ENCODE data around the gene DGCR6. TPM values are rescaled to one million over a fixed set of nuclear protein-coding genes. Genes with fewer than 3 reads are reported as not detected.
"Not testable (repeated sequence)": the region's sequence is repeated elsewhere in the genome, so short reads cannot be mapped to it uniquely, and the experiment has no call there.

The DGCR6 gene
- polyA plus RNA-seq (ENCODE audit: insufficient read length in 4 of 4) = 10 to 100 TPM in 1 of 4 donors, 1 to 10 TPM in 3; 5.1 to 10.7 (median 6.3) TPM

- no peak for DNase-seq (ENCODE audit: low read depth in 4 of 4, low spot score in 3 of 4)
Observed at GRCh38 chr22:18905540-18906409, at the start of gene DGCR6. TSS of gene DGCR6 (plus strand) at chr22:18906320. CDS start at chr22:18906375, 55 bp downstream.

GRCh38 chr22:18859314-18859713, 46.8 kb upstream of the DGCR6 start:
- not testable (repeated sequence) for DNase-seq (ENCODE audit: low read depth in 4 of 4, low spot score in 3 of 4)

- not testable (repeated sequence) for DNase-seq (ENCODE audit: low read depth in 4 of 4, low spot score in 3 of 4)
Observed at GRCh38 chr22:18881260-18881659, 24.9 kb upstream of the DGCR6 start.

DNA sequence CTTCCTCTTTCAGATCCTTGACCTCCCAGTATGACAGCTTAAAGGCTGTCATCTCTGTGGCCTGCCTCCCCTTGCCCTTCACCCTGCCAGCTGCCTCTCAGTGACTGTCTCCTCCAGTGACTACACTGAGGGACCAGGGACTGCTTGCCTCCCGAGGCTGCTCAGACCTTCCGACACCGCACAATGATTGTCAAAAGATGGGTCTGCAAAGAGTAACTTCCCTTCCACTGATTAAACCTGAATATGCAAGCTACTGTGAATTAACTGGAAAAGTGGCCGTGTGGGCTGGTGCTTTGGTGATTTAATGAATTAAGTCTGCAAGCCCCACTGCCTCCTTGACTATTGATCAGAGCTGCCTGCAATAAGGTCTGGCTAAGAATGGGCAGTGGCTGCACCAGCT, 21.7 kb upstream of the DGCR6 start:
- DNase-seq (ENCODE audit: low read depth in 4 of 4, low spot score in 3 of 4) = not testable (repeated sequence)

- no peak for DNase-seq (ENCODE audit: low read depth in 4 of 4, low spot score in 3 of 4)
Observed at GRCh38 chr22:18888115-18888514, 18.0 kb upstream of the DGCR6 start.

DNA sequence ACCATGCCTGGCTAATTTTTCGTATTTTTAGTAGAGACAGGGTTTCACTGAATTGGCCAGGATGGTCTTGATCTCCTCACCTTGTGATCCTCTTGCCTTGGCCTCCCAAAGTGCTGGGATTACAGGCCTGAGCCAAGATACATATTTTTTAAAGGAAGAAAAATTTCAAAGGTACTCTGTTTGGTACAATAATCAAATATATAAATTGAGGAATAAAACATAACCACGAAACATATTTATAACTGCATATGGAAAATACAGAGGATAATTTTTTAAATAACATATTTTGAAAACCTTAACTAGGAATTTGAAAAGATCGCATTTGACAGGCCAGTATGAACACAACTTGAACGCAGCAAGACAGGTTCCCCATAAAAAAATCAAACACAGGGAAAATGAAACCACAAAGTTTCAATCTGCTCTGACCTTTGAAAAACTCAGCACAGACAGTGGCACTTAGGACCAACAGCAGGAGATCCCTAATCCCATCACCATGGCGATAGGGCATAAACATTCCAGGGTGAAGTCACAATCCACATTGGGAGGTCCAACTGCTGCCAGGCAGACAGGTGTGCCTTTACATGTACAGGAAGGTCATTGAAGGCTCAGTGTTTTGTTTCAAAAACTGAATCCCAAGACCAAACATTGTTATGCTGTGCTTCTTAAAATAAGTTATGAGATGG, 15.5 kb upstream of the DGCR6 start:
- DNase-seq (ENCODE audit: low read depth in 4 of 4, low spot score in 3 of 4) = not testable (repeated sequence)

DNA sequence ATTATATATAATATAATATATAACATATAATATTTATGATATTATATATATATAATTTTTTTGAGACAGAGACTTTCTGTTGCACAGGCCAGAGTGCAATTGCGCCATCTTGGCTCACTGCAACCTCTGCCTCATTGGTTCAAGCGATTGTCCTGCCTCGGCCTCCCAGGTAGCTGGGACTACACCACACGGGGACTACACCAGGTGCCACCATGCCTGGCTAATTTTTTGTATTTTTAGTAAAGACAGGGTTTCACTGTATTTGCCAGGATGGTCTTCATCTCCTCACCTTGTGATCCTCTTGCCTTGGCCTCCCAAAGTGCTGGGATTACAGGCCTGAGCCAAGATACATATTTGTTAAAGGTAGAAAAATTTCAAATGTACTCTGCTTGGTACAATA, 12.3 kb upstream of the DGCR6 start:
- DNase-seq (ENCODE audit: low read depth in 4 of 4, low spot score in 3 of 4) = not testable (repeated sequence)

DNA sequence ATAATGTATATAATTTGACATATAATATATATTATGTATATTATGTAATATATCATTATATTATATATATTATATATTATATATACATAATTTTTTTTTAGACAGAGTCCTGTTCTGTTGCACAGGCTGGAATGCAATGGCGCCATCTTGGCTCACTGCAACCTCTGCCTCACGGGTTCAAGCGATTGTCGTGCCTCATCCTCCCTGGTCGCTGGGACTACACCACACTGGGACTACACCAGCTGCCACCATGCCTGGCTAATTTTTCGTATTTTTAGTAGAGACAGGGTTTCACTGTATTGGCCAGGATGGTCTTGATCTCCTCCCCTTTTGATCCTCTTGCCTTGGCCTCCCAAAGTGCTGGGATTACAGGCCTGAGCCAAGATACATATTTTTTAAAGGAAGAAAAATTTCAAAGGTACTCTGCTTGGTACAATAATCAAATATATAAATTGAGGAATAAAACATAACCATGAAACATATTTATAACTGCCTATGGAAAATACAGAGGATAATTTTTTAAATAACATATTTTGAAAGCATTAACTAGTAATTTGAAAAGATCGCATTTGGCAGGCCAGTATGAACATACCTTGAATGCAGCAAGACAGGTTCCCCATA, 10.0 kb upstream of the DGCR6 start:
- not testable (repeated sequence) for DNase-seq (ENCODE audit: low read depth in 4 of 4, low spot score in 3 of 4)

DNA sequence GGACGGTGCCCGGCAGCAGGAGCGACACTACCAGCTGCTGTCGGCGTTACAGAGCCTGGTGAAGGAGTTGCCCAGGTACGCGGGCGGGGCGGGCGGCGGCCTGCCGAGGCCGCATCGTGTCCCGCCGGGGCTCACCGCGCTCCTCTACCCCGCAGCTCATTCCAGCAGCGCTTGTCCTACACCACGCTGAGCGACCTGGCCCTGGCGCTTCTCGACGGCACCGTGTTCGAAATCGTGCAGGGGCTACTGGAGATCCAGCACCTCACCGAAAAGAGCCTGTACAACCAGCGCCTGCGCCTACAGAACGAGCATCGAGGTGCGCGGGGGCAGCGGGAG, 258 bp downstream of the DGCR6 start:
- DNase-seq (ENCODE audit: low read depth in 4 of 4, low spot score in 3 of 4) = not testable (repeated sequence)

- no peak for DNase-seq (ENCODE audit: low read depth in 4 of 4, low spot score in 3 of 4)
Observed at GRCh38 chr22:18906896-18907295, 776 bp downstream of the DGCR6 start.

- no peak for DNase-seq (ENCODE audit: low read depth in 4 of 4, low spot score in 3 of 4)
Observed at GRCh38 chr22:18909556-18909955, 3.4 kb downstream of the DGCR6 start.

- not testable (repeated sequence) for DNase-seq (ENCODE audit: low read depth in 4 of 4, low spot score in 3 of 4)
Observed at GRCh38 chr22:18911535-18911934, 5.4 kb downstream of the DGCR6 start.

- not testable (repeated sequence) for DNase-seq (ENCODE audit: low read depth in 4 of 4, low spot score in 3 of 4)
Observed at GRCh38 chr22:18912264-18912946, 6.3 kb downstream of the DGCR6 start.

- DNase-seq (ENCODE audit: low read depth in 4 of 4, low spot score in 3 of 4) = not testable (repeated sequence)
Observed at GRCh38 chr22:18914558-18914957, 8.4 kb downstream of the DGCR6 start.

DNA sequence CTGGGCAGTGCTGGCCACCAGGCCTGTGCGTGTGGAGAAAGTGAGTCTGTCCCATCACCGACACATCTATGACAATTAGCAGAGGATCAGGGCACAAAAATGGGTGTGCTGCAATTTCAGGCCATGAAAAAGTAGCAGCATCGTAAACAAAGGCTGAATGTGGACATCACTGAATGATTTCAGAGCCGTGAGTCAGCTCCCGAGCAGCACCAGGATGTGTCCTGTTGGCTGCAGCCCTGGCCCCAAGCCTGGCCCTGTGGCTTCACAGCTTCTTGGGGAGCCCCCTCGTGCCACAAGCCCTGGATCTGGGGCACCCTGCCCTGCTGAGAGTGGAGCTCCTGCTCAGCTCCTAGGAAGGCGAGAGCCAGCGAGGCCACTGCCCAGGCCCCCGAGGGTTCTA, 9.4 kb downstream of the DGCR6 start:
- DNase-seq (ENCODE audit: low read depth in 4 of 4, low spot score in 3 of 4) = not testable (repeated sequence)

- not testable (repeated sequence) for DNase-seq (ENCODE audit: low read depth in 4 of 4, low spot score in 3 of 4)
Observed at GRCh38 chr22:18917818-18918217, 11.7 kb downstream of the DGCR6 start.

DNA sequence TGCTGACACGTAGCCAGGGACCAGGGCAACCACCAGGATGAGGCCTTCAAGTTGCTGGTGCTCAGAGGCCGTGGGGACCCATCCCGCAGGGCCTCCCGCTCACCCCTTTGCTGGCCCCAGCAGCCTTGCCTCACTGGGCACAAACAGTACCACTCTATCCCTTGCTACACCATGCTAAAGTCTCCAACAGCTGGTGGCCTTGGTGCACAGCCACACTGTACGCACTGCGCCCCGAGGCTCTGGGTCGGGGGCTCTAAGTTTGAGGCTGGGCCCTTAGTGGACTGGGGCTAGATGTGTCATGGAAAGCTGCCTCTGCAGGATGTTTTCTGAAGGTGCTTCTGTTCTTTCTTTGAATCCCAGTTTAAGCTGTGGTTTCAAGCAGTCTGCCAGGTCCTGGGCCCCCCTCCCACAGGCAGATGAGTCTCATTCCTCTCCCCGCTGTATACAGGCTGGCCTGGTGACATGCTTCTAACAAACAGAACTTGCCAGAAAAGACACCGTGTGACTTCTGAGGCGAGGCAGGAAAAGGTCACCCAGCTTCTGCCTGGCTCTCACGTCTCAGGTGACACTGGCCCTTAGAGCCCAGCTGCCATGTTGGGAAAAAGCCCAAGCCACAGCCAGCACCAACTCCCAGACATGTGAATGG, 14.3 kb downstream of the DGCR6 start:
- not testable (repeated sequence) for DNase-seq (ENCODE audit: low read depth in 4 of 4, low spot score in 3 of 4)

GRCh38 chr22:18925368-18926064, 19.4 kb downstream of the DGCR6 start:
- DNase-seq (ENCODE audit: low read depth in 4 of 4, low spot score in 3 of 4) = no peak

GRCh38 chr22:18927020-18927419, 20.9 kb downstream of the DGCR6 start:
- DNase-seq (ENCODE audit: low read depth in 4 of 4, low spot score in 3 of 4) = no peak

GRCh38 chr22:18927573-18927972, 21.5 kb downstream of the DGCR6 start:
- no peak for DNase-seq (ENCODE audit: low read depth in 4 of 4, low spot score in 3 of 4)
